Lower leg skin (tissue), 3 donors: ENCODE results near the gene TOMM40L.

Source experiments
- POLR2A ChIP-seq, 2 donors: fragments of 450-650 bp; IDR thresholded peaks; one replicate each; pipeline ENCODE4 v1.6.1; 2016 to 2017; ENCODE audit warnings: antibody characterized with exemption in 2 of 2, mild to moderate bottlenecking in 1 of 2, moderate library complexity in 1 of 2
- TF ChIP-seq, protein P1 (sequence below), 3 donors: fragments of 450-650 bp; IDR thresholded peaks; one replicate each; pipeline ENCODE4 v1.5.1; 2016; ENCODE audit warnings: antibody characterized with exemption in 3 of 3, mild to moderate bottlenecking in 3 of 3, moderate library complexity in 2 of 3

DNA sequence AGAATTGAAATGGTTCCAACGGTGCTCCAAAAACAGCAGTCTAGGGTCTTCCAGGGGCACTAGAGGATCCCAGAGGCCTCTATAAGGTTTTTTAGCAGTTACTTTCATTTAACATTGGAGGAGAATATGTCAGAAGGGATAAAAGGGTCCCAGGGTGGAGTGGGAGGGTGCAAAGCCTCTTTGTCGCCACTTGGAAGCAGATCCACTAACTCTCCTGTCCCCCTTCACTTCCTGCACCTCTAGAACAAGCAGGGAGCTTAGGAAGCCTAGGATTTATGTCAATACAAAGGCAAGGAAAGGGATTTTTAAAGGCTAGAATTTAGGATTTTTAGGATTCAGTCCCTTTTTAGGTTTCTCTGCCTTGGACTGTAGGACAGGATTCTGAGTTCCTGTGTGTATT is 41.0 kb downstream of the TOMM40L start:
- TF ChIP-seq, protein P1, sequence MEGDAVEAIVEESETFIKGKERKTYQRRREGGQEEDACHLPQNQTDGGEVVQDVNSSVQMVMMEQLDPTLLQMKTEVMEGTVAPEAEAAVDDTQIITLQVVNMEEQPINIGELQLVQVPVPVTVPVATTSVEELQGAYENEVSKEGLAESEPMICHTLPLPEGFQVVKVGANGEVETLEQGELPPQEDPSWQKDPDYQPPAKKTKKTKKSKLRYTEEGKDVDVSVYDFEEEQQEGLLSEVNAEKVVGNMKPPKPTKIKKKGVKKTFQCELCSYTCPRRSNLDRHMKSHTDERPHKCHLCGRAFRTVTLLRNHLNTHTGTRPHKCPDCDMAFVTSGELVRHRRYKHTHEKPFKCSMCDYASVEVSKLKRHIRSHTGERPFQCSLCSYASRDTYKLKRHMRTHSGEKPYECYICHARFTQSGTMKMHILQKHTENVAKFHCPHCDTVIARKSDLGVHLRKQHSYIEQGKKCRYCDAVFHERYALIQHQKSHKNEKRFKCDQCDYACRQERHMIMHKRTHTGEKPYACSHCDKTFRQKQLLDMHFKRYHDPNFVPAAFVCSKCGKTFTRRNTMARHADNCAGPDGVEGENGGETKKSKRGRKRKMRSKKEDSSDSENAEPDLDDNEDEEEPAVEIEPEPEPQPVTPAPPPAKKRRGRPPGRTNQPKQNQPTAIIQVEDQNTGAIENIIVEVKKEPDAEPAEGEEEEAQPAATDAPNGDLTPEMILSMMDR (IDR thresholded peaks at IDR 0.05): no peak
- no peak for TF ChIP-seq POLR2A (IDR thresholded peaks at IDR 0.05)
